Pancreas (tissue), 10 donors: Measurements from ENCODE around the gene OPA3. TPM values are rescaled to one million over a fixed set of nuclear protein-coding genes. Genes with fewer than 3 reads are reported as not detected.

Experiments used
- ATAC-seq, 4 donors: fragments of 200-7000 bp; cut with Tn5 transposase; one replicate each; pipeline versions ENCODE4 v1.8.0 to v1.9.1; 2020; ENCODE audit warnings: mild to moderate bottlenecking in 4 of 4, moderate library complexity in 4 of 4
- DNase-seq, 6 donors: peaks; one replicate each; pipeline ENCODE4 v3.0.0-alpha.2; 2020
- FAIRE-seq: peaks from 2 replicates; lab custom pipeline; 2012; peaks lifted over from hg19 to GRCh38; lab: Jason Lieb, UNC
- H3K27ac ChIP-seq, 4 donors: fragments of 200-600 bp; sonication (generic); 1 replicate in 3 of 4; 2 replicates in 1 of 4; pipeline versions ENCODE4 v1.5.0 to v1.8.0; 2020
- H3K27me3 ChIP-seq, 4 donors: fragments of 200-600 bp; one replicate each; pipeline ENCODE4 v1.8.0; 2021
- H3K36me3 ChIP-seq, 3 donors: fragments of 200-600 bp; sonication (generic) in 1 of 3; one replicate each; pipeline versions ENCODE4 v1.5.0 to v1.8.0; 2020 to 2021
- H3K4me1 ChIP-seq, 3 donors: fragments of 200-600 bp; one replicate each; pipeline ENCODE4 v1.8.0; 2021
- H3K4me3 ChIP-seq, 4 donors: fragments of 200-600 bp; sonication (generic) in 2 of 4; one replicate each; pipeline versions ENCODE4 v1.5.0 to v1.8.0; 2020 to 2021
- H3K9me3 ChIP-seq, 4 donors: fragments of 200-600 bp; one replicate each; pipeline ENCODE4 v1.8.0; 2021
- WGBS, 2 donors: extraction: QIAGEN DNeasy Blood & Tissue Kit; methylation state at CpG; one replicate each; pipeline ENCODE4 v1.1.7; 2013; 5-methylcytosine and 5-hydroxymethylcytosine counted together
- intact Hi-C, 3 donors: fragments of 100-400 bp; cut with DNase I; formaldehyde crosslinking; loops; one replicate each; pipeline versions ENCODE4 v1.11.1 to v1.14.2; 2022
- polyA plus RNA-seq, 2 donors: library from polyadenylated mRNA; stranded (reverse); fragments of 200-250 nt; gene quantifications; one replicate each; pipeline ENCODE4 v1.2.3, GENCODE V29; 2013
- total RNA-seq, 6 donors: library from RNA; stranded (reverse); fragmentation: NEBNext Ultra II Directional in 4 of 6; extraction: Animal tissue kit (Norgen Biotek cat#: 25700) in 4 of 6; gene quantifications; one replicate each; pipeline versions ENCODE4 v1.2.1 to v1.2.4, GENCODE V29; 2021 to 2023
- TF ChIP-seq, protein P1 (sequence below), 4 donors: fragments of 200-600 bp; sonication (generic) in 3 of 4; IDR thresholded peaks; one replicate each; pipeline versions ENCODE4 v1.5.0 to v1.8.0; 2021; ENCODE audit warnings: antibody characterized with exemption in 4 of 4
- donor health status: healthy with polysubstance abuse.
- donor health status: DM: no; HTN: no; CAD: no; lungs with moderate emphysema.
- donor health status: DM: no; HTN: no; CAD: no.
- donor health status: control.
- donor health status: control.
- donor health status: Bipolar disorder and iron deficiency.
- donor health status: DM: yes; HTN: yes; CAD: no.
- donor health status: DM: no; HTN: no; CAD: no.
- donor health status: DM: no; HTN: no; CAD: no.
- donor health status: DM: yes; HTN: yes; CAD: no.

OPA3 gene
- total and polyA plus RNA-seq, 8 donors, result 3.4 to 8.0 (median 4.7) TPM

DNA sequence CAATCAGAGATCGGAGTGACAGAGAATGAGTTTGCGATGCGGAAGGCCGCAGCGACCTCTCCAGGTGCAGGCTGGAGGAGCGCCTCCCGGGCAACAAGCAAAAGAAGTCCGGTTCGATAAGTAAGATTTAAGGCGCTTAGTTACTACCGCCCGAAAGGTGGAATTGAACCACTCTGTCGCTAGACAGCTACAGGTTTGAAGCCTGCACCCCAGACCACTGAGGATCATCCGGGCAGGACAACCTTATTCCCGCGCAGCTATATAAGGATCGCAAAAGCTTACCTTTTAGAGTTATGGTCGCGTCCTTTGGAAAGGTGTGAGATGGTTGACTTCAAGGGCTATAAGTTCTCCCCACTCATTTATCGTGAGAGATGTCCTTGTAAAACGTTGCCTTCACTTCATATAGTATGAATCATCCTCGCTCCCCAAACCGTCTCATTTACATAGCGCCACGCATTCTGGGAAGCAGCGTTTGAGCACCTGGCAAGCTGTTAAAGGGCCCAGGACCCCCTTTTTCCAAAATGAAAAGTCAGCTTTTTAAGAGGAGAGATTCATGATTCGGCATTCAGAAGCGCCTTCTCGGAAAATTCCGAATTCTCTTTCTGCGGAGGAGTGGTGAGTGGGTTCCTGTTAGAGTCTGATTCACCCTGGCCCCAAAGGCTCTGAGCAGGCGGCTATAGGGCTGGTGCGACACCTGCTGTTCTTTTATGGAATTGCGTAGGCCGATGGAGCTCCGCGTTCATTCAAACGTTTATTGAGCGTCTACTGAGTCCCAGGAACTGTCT is 106.0 kb downstream of the OPA3 start:
- H3K4me1 ChIP-seq, result peaks cover 0 to 4% (median 0%) of the 10 kb centered on the region in 3 donors
- intact Hi-C loops, result loop anchor here in 1 of 3 donors (2.0 kb wide), 1 partner anchor 40 kb away; no protein-coding TSS in a partner anchor
- H3K27ac ChIP-seq, result peak overlapping the region; percentile 94 to 97 (median 96)
- TF ChIP-seq, protein P1, sequence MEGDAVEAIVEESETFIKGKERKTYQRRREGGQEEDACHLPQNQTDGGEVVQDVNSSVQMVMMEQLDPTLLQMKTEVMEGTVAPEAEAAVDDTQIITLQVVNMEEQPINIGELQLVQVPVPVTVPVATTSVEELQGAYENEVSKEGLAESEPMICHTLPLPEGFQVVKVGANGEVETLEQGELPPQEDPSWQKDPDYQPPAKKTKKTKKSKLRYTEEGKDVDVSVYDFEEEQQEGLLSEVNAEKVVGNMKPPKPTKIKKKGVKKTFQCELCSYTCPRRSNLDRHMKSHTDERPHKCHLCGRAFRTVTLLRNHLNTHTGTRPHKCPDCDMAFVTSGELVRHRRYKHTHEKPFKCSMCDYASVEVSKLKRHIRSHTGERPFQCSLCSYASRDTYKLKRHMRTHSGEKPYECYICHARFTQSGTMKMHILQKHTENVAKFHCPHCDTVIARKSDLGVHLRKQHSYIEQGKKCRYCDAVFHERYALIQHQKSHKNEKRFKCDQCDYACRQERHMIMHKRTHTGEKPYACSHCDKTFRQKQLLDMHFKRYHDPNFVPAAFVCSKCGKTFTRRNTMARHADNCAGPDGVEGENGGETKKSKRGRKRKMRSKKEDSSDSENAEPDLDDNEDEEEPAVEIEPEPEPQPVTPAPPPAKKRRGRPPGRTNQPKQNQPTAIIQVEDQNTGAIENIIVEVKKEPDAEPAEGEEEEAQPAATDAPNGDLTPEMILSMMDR (IDR thresholded peaks at IDR 0.05), result peak; percentile 89 to 96 (median 94)
- peak; percentile 75 for FAIRE-seq
- peak; percentile 81 to 91 (median 88) for DNase-seq
- H3K36me3 ChIP-seq, result no peaks in the 10 kb centered on the region
- peak overlapping the region in 3 of 4 donors; percentile 2 to 42 (median 41) for H3K4me3 ChIP-seq
- peak; percentile 95 to 96 (median 95) for ATAC-seq
- no peaks in the 10 kb centered on the region for H3K9me3 ChIP-seq
- 0% methylated on average over 39 of the region's 39 CpGs for WGBS, 2 donors
- H3K27me3 ChIP-seq, result no peaks in the 10 kb centered on the region

DNA sequence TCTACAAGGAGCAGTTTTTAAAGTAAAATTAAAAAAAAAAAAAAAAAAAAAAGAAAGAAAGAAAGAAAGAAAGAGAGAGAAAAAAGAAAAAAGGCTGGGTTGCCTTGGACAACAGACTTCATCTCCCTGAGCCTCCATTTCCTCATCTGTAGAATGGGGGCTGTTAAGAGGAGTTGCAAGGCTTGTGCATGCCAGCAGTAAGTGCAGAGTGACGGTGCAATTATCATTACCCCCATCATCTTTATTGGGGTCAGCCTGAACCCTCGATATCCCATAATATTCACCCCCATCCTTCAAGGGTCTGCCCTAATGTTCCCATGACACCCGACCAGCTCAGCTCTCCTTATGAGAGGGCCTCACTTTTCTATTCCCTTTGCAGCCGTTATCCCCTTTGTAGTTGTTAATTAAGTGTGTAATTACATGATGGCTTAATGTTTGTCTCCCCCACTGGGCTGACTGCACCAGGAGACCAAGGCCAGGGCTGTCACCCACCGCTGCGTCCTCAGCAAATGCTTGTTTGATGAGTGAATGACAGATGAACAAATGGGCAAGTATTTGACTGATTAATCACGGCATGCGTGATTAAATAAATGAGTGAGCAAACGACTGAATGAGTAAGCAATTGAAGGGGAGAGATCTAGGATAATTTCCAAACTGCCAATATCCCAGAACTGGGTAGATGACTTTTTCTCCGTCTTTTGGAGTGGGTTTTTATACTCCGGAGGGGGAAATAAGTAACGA is 106.7 kb downstream of the OPA3 start:
- TF ChIP-seq, protein P1 (IDR thresholded peaks at IDR 0.05), result no peak
- intact Hi-C loops, result loop anchor here in 1 of 3 donors (2.0 kb wide), 1 partner anchor 39 kb away; no protein-coding TSS in a partner anchor
- no peak for FAIRE-seq
- ATAC-seq, result peak in 2 of 4 donors; percentile 0 to 1
- Histone ChIP-seq H3K36me3 (no peaks in the 10 kb centered on the region), H3K27ac (peak overlapping the region; percentile 94 to 97 (median 96)), H3K27me3 (no peaks in the 10 kb centered on the region), H3K9me3 (no peaks in the 10 kb centered on the region), H3K4me3 (peak overlapping the region in 2 of 4 donors; percentile 41 to 42), H3K4me1 (peaks cover 0 to 4% (median 0%) of the 10 kb centered on the region in 3 donors)
- peak in 1 of 6 donors; percentile 2 for DNase-seq
- WGBS, 2 donors, result 5% methylated on average over 12 of the region's 12 CpGs

Other genes starting within 250 kb of the OPA3 start
- gene KLC3, start 244.1 kb downstream of the OPA3 start, total RNA-seq, result 1 to 10 TPM; 1.7 to 3.3 (median 2.4) TPM
- gene KLC3, start 244.1 kb downstream of the OPA3 start, polyA plus RNA-seq, result 1 to 10 TPM; 4.6 to 6.4 TPM
- gene ERCC2, start 214.2 kb downstream of the OPA3 start, total RNA-seq, result 10 to 100 TPM in 2 of 6 donors, 1 to 10 TPM in 4; 7.1 to 13.0 (median 8.1) TPM
- 10 to 100 TPM; 16.1 to 19.5 TPM for gene ERCC2, start 214.2 kb downstream of the OPA3 start, polyA plus RNA-seq
- 10 to 100 TPM; 22.8 to 42.7 (median 27.6) TPM for gene PPP1R13L, start 179.7 kb downstream of the OPA3 start, total RNA-seq
- gene PPP1R13L, start 179.7 kb downstream of the OPA3 start, polyA plus RNA-seq, result 10 to 100 TPM; 50.5 to 54.4 TPM
- gene POLR1G, start 178.2 kb downstream of the OPA3 start, total RNA-seq, result 1 to 10 TPM in 5 of 6 donors, under 1 TPM in 1; 0.91 to 5.3 (median 2.9) TPM
- 1 to 10 TPM; 1.6 to 3.3 TPM for gene POLR1G, start 178.2 kb downstream of the OPA3 start, polyA plus RNA-seq
- 10 to 100 TPM; 28.9 to 33.5 (median 32.9) TPM for gene ERCC1, start 160.9 kb downstream of the OPA3 start, total RNA-seq
- gene ERCC1, start 160.9 kb downstream of the OPA3 start, polyA plus RNA-seq, result 10 to 100 TPM; 35.3 to 42.3 TPM
- 10 to 100 TPM in 1 of 6 donors, 1 to 10 TPM in 3, under 1 TPM in 2; 0.79 to 17.0 (median 5.7) TPM for gene FOSB, start 116.8 kb downstream of the OPA3 start, total RNA-seq
- 10 to 100 TPM; 12.9 to 21.6 TPM for gene FOSB, start 116.8 kb downstream of the OPA3 start, polyA plus RNA-seq
- gene RTN2, start 87.8 kb downstream of the OPA3 start, total RNA-seq, result 1 to 10 TPM; 2.1 to 6.3 (median 3.2) TPM
- gene RTN2, start 87.8 kb downstream of the OPA3 start, polyA plus RNA-seq, result 1 to 10 TPM; 4.4 to 9.5 TPM
- under 1 TPM; 0.22 to 0.41 (median 0.30) TPM for gene PPM1N, start 86.4 kb downstream of the OPA3 start, total RNA-seq
- 1 to 10 TPM in 1 of 2 donors, under 1 TPM in 1; 0.53 to 2.1 TPM for gene PPM1N, start 86.4 kb downstream of the OPA3 start, polyA plus RNA-seq
- gene VASP, start 77.3 kb downstream of the OPA3 start, total RNA-seq, result 10 to 100 TPM; 12.5 to 49.3 (median 25.1) TPM
- 10 to 100 TPM; 32.7 to 34.3 TPM for gene VASP, start 77.3 kb downstream of the OPA3 start, polyA plus RNA-seq
- 1 to 10 TPM in 3 of 6 donors, under 1 TPM in 3; 0.56 to 2.2 (median 0.99) TPM for gene GPR4, start 17.4 kb upstream of the OPA3 start, total RNA-seq
- gene GPR4, start 17.4 kb upstream of the OPA3 start, polyA plus RNA-seq, result 1 to 10 TPM; 2.4 to 3.0 TPM
- 10 to 100 TPM; 20.9 to 51.2 (median 28.3) TPM for gene EML2, start 54.6 kb upstream of the OPA3 start, total RNA-seq
- gene EML2, start 54.6 kb upstream of the OPA3 start, polyA plus RNA-seq, result 10 to 100 TPM; 47.8 to 51.0 TPM
- gene GIPR, start 83.4 kb upstream of the OPA3 start, total RNA-seq, result 10 to 100 TPM in 1 of 6 donors, 1 to 10 TPM in 5; 2.6 to 10.1 (median 6.6) TPM
- gene GIPR, start 83.4 kb upstream of the OPA3 start, polyA plus RNA-seq, result 10 to 100 TPM; 28.7 to 49.0 TPM
- gene SNRPD2, start 107.2 kb upstream of the OPA3 start, total RNA-seq, result 100 to 1,000 TPM in 5 of 6 donors, 10 to 100 TPM in 1; 77.6 to 141 (median 133) TPM
- 100 to 1,000 TPM; 125 to 183 TPM for gene SNRPD2, start 107.2 kb upstream of the OPA3 start, polyA plus RNA-seq
- 1 to 10 TPM; 3.4 to 6.3 (median 4.9) TPM for gene QPCTL, start 107.9 kb upstream of the OPA3 start, total RNA-seq
- gene QPCTL, start 107.9 kb upstream of the OPA3 start, polyA plus RNA-seq, result 1 to 10 TPM; 5.5 to 7.3 TPM
- gene FBXO46, start 146.1 kb upstream of the OPA3 start, total RNA-seq, result 10 to 100 TPM in 4 of 6 donors, 1 to 10 TPM in 2; 6.7 to 11.3 (median 10.7) TPM
- 1 to 10 TPM; 8.3 to 8.7 TPM for gene FBXO46, start 146.1 kb upstream of the OPA3 start, polyA plus RNA-seq
- not detected for gene MEIOSIN, start 148.6 kb upstream of the OPA3 start, total RNA-seq
- gene MEIOSIN, start 148.6 kb upstream of the OPA3 start, polyA plus RNA-seq, result not detected
- 10 to 100 TPM; 18.7 to 38.2 (median 28.0) TPM for gene SIX5, start 184.4 kb upstream of the OPA3 start, total RNA-seq
- gene SIX5, start 184.4 kb upstream of the OPA3 start, polyA plus RNA-seq, result 10 to 100 TPM; 25.1 to 42.5 TPM
- gene DMPK, start 197.7 kb upstream of the OPA3 start, total RNA-seq, result 10 to 100 TPM; 27.0 to 74.7 (median 37.7) TPM
- gene DMPK, start 197.7 kb upstream of the OPA3 start, polyA plus RNA-seq, result 100 to 1,000 TPM; 147 to 293 TPM
- gene DMWD, start 208.0 kb upstream of the OPA3 start, total RNA-seq, result 10 to 100 TPM; 14.3 to 23.0 (median 18.6) TPM
- 10 to 100 TPM; 14.2 to 39.8 TPM for gene DMWD, start 208.0 kb upstream of the OPA3 start, polyA plus RNA-seq
- gene RSPH6A, start 230.5 kb upstream of the OPA3 start, total RNA-seq, result under 1 TPM in 1 of 6 donors, not detected in 5; 0.08 TPM
- gene RSPH6A, start 230.5 kb upstream of the OPA3 start, polyA plus RNA-seq, result under 1 TPM in 1 of 2 donors, not detected in 1; 0.08 TPM